EH (cell line): ENCODE measurements around the gene ITGA11.
A peak's percentile ranks its signal among the peaks of the same experiment; 100 is the strongest.

Experiments
- DNase-seq: peaks from one replicate; pipeline ENCODE4 v3.0.0-alpha.2; 2015; ENCODE audit warnings: low read depth

The ITGA11 gene

DNA sequence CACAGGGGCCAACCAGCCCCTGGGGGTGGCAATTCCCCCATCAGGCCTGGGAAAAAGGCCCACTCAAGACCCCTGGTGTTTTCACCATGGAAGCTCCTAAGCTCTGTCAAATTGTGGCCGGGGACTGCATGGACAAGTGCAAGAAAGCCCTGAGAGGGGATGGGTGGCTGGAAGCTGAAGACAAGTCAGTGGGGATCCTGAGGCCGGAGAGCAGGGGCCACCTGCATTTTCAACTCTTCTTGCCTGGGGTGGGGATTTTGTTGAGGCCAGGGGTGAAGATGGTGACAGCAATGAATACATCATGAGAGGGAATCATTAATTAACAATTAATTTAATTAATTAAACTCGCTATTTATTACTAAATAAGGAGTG, 120.5 kb downstream of the ITGA11 start:
- no peak for DNase-seq

DNA sequence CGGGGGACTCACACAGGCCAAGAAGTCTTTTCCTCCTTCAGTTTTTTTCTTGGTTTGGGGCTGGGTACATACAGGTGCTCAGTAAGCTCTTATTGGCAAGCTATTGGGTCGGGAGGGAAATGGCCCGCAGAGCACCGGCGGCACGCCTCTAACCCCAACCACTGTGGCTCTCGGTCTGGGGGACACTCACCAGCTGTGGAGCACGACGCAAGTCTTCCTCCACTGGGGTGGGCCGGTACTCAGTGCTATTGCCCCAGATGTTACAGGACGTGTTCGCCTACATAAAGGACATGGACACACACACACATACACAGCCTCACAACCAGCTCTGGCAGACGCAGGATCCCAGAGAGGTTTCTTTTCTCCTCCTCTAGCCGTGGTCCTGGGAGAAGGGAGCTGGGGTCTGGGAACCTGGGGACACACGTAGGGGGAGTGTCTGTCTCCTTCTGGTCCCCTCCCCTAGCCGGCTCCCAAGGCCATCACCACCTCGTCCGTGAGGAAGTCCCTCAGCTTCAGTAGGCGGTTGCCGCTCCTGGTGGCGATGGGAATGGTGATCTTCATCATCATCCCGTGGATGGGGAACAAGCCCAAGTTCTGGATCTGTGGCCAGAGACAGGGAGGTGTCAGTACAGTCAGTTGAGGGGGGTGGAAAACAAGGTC, 121.0 kb downstream of the ITGA11 start:
- no peak for DNase-seq

DNA sequence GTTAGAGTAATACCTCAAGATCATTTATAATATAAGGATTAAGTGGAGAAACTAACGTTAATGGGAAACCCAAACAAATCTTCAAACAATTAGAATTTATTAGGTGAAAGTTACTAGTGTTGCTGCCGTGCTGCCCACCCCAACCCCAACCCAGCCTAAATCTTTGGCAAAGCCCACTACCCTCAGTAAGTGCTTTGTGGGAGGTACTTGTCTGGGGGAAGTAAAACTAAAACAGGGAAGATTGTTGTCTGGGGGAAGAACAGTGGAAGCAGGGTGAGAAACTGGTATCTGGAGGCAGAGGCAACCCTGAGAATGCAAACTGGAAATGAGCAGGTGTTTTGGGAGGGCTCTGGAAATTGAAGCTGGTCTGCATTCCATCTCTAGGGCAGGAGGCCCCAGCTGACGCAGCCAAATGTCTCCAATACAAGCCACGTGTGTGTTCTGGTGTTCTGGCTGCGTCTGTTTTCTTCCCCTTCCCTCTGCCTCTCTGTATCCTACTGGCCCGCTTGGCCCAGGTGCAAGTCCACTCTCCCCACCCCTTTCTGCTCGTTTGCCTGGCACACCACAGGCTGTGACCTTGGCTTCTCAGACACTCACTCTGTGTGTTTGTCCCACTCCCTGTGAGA, 121.7 kb downstream of the ITGA11 start:
- DNase-seq = no peak

DNA sequence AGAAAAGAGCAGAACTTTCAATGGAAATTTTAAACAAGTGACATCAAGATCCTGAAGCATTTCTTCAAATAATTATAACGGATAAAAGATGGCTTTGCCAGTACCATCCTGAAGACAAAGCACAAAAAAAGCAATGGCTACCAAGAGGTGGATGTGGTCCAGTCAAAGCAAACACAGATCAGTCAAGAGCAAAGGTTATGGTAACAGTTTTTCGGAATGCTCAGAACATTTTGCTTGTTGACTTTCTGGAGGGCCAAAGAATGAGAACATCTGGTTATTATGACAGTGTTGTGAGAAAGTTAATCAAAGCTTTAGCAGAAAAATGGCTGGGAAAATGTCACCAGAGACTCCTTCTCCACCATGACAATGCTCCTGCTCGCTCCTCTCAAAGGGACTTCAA, 122.9 kb downstream of the ITGA11 start:
- peak; percentile 59 for DNase-seq

DNA sequence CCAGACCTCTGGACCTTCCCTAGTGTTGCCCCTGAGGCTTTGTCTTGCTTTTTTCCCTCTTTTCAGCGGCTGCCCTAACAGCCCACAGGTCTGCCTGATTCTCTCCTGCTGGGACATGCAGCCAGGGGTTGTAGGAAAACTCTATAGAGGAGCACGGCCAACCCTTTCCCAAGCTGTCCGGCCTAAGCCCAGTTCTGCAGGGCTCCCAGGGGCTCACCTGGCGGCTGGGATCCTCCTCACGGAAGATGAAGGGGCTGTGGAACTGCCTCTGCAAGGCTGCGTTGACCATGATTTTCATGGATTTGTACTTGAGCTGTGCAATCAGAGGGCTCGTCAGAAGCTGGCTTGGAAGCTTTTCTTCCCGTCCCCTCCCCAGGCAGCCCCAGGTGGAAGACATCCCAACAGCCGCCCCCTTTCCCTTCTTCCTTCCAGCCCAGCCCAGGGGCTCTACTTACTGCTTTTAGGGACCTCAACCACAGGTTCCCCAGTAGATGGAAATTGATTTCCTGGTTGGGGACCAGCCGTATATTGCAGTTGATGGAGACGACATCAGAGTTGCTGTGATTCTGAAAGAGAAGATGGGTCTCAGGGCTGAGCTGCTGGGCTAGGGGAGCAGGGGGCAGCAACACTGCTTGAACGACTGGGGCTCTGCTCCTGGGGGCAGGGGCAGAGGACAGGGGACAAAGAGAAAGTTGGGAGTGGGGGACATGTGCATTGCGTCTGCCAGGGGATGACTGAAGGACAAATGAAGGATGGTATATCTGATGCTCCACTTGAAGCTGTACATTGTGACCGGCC, 124.6 kb downstream of the ITGA11 start:
- no peak for DNase-seq

DNA sequence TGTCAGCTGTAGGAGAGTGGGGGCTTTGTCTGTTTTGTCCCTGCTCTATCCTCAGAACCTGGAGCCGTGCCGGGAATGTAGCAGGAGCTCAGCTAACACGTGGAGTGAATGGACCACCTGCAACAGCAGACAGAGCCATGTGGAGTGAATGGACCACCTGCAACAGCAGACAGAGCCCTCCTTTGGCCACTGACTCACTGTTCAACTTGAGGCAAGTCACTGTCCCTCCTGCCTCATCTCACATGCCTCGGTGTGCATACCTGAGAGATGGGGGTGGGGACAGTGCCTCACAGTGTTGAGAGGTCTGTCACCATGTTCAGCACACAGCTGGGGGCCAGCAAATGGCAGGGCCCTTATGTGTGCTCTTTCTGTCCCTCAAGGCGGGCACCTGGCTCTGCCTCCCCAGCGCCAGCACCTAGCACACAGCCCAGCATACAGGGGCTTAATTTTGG, 126.5 kb downstream of the ITGA11 start:
- no peak for DNase-seq

DNA sequence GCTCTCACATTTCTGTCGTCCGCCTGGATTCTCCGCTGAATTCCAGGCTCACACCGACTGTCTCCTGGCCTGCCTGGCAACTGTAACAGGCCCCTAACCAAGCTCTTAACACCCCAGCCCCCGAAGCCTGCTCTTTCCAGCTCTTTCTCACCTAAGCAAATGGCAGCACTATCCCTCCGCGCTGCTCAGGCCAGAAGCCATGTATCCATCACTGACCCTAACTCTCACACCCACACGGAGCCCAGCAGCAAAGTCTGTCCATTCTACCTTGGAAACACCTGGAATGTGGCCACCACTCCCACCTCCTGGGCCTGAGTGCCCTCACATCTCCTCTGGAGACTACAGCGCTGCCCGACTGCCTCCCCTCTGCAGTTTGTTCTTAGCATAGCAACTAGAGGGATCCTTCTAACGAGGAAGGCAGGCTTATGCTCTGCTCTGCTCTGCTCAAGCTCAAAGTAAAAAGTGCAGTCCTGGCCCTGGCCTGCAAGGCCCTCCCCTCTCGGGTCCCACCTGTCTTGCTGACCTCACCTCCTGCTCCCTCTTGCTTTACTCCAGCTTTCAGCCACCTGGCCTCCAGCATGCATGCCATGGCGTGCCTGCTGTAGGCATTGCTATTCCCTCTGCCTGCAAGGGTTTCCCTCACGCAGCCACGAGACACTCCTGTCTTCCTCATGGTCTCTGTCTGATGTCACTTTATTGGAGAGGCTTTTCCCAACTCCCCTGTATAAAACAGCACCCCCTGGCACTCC, 127.2 kb downstream of the ITGA11 start:
- peak; percentile 36 for DNase-seq

DNA sequence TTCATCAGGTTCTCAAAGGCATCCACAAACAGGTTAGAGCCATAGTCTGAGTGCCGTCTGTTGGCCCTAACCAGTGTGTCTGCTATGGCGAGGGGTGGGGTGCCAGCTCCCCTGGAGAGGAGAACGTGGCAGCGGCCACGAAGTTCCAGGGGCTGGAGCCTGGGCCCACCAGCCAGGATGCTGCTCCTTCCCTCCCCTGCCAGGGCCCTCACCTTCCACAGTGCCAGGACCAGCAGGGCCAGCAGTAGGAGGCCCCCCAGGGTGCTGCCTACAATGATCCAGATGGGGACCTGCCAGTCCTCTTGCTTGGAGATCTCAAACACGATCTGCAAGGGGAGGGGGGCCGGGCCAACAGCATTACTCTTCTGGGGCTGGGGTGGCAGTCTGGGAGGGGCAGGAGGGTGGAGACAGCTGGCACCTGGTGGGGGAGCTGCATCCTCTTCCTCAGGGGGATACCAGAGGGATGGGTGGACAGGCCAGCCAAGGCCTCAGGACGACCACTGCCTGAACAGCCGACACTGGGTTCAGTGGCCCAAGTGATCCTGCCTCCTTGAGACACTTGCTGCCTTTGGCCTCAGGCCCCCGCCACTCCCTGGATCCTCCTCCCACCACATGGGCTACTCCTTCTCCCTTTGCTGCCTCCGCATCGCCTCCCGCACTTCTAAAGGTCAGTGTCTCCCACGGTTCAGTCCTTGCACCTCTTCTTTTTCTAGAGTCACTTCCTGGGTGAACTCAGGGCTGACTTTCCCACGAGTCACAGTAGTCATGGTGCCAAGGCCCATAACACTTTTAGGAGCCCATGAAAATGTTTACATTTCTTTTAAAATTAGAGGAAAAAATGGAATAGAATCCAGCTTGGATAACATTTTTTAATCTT, 128.2 kb downstream of the ITGA11 start:
- DNase-seq = peak; percentile 78

DNA sequence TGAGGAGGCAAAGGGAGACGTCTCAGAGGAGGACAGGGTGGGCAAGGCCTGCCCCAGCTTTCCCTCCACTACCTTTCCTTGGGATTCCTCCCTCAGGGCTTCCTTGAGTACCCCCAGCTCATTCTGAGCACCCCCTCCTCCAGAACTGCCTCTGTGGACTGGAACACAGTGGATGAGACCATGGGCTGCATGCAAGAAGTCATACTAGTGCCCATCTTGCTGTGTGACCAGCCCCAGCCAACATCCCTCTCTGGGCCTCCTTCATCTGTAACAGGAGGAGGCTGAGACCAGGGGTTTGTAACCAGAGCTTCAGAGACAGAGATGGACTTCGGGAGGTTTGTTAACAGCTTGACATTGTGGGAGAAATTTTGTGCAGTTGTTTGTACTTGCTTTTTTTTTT, 128.8 kb downstream of the ITGA11 start:
- no peak for DNase-seq

DNA sequence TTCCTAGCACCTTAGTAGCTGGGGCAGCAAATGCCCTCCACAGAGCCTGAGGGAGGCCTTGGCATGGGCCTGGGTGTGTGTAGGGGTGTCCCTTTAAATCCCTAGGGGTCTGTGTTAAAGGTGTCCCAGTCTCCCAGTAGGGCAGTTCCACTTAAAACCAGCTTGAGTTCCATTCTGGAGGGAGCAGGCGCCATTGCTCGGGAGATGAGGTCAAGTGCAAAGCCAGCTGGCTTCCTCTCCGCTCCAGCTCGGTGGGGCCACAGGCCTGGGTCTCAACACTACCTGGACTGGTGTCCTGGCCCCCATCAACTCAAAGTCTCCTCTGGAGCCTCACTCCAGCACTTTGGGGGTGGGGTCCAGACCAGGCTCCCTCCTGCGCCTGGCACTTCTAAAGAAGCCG, 129.2 kb downstream of the ITGA11 start:
- DNase-seq = no peak

DNA sequence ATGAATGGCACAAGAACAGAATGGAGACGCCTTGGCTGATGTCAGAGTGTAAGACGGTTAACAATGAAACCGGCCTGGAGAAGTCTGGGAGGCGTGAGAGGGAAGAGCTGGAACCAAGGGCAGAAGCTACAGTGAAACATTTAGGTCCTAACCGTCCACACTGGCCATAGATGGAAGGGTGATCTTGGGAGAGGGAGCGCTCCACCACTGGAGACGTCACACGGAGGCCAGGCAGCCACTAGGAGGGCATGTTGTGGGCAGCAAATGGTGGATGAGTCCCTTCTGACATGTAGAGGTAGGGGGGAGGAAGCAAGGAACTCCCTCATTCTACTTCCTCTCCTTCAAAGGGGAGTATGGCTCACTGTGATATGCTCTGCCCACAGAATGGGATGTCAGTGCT, 130.7 kb downstream of the ITGA11 start:
- DNase-seq = no peak

DNA sequence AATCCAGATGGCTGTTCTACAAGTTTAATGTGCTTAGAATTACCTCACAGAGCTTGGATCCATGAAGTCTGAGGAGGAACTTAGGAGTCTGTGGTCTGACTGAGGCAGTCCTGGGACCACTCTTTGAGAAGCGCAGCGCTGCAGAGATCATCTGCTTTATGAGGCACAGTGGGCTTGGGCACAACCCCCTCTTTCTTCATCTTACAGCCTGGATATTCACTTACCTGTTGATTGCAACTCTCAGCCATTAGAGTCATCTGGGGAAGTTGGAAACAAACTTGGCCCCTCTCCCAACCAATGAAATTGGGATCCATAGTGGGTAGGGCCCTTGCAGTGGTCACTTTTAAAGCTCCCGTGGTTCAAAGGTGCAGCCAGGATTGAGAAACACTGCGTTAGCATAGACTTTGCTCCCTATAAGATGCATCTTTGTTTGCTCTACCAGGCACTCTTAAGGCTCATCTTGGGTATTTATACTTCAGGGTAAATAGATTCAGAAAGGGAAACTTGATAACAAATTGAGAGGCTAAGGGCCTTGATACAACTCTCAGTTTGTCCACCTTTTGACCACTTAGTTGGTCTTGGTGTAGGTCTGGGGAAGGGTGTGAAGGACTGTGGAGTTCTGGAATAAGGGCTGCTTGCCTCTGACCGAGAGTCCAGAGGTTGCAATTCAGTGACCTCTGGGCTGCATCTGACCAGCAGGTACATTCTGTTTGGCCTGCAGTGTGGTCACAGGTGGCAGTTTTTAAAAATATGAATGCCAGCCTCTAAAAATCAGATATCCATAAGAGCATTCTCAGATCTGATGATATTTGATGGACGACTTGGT, 131.6 kb downstream of the ITGA11 start:
- DNase-seq = no peak

DNA sequence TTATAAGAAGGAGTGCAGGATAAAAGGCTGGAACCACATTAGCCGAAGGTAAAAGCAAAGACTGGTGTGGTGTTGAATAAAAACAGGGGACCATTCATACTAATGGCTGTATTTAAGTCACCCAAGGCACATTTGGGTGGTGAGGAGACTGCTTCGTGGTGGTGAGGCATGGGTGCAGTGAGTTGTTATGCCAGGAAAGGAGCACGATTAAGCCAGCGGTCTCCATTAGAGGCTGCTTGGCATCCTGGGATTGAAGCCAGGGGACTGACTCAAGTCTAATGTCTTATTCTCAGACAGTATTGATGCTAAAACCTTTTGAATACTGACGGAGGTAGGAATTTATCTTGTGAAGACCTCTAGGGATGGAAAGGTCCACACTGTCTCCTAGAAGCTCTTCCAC, 132.5 kb downstream of the ITGA11 start:
- DNase-seq = peak; percentile 46

DNA sequence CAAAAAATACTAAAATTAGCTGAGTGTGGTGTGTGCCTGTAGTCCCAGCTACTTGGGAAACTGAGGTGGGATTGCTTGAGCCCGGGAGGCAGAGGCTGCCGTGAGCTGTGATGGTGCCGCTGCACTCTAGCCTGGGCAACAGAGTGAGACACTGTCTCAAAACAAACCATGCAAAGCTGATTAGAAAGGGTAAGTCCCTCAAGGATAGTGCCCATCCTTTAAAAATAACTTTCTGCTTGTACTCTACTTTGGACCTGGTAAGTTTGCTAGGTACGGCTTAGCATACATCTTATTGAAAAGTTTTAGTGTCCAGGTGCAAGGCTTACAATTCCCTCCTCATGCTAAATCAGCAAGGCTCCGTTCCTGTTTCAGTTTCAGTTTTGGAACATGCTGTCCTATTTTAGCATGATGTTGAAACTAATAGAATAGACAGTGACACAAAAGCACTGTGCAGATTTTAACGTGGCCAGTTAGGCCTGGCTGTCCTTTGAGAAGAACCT, 133.0 kb downstream of the ITGA11 start:
- DNase-seq = peak; percentile 56

DNA sequence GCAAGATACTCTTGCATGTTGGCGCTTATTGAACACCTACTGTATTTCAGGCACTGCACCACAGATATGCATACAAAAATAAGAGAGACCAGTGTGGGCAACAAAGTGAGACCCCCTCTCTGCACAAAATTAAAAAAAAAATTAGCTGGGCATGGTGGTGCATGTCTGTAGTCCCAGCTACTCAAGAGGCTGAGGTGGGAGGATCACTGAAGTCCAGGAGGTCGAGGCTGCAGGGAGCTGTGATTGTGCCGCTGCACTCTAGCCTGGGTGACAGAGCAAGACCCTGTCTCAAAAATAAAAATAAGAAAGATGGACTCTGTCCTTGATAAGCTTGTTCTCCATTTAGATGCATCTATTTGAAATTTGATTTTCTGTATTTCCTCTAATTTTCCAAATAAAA, 133.6 kb downstream of the ITGA11 start:
- DNase-seq = no peak

DNA sequence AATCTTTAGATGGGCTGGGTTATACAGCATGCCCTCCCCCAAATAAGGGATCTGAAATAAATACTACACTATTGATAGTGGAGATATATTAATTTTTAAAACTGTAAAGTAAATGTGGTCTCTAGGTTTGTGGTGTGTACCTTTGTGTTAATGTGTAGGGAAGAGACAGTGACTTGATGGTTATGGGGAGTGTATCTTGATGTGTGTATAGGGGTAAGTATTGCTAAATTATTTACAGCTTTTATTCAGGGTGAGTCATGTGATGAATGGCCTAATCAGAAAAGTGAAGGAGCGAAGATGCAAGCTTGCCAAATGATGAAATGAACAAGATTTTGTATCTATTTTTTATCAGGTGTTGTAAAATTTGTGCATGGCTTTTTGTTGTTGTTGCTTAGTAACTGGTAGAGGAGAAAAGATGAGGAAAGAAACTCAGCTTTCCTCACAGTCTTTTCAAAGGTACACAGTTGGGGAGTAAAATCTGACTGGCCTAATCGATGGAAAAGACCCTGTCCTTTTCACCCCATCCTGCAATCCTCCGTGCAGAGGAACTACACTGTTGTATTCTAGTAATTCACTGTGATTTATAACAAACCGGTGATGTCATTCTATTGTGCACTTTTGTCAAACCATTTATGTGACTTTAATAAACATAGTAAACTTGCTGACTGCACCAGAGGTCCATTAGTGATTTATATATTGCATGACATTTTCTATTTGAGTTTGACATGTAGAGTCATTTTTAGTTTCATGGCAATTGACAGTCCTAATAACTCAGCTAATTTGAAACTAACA, 136.8 kb downstream of the ITGA11 start:
- no peak for DNase-seq

DNA sequence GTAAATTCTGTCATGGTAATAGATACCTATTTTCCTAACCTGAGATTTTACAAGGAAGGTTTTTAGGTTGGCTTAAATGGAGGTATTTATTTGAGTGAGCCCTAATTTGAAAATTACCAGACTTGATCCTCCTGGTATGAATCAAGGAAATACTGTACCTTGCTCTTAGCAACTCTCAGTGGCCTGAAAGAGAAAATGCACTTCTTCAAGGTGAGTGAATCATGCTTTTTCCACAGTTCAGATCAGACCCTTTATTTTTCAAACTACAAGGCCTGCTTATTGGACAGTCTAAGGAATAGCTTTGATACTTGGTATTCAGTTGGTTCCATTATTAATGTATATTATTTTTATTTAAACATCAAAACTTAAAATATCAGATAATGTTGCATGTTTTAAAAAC, 139.0 kb downstream of the ITGA11 start:
- no peak for DNase-seq

DNA sequence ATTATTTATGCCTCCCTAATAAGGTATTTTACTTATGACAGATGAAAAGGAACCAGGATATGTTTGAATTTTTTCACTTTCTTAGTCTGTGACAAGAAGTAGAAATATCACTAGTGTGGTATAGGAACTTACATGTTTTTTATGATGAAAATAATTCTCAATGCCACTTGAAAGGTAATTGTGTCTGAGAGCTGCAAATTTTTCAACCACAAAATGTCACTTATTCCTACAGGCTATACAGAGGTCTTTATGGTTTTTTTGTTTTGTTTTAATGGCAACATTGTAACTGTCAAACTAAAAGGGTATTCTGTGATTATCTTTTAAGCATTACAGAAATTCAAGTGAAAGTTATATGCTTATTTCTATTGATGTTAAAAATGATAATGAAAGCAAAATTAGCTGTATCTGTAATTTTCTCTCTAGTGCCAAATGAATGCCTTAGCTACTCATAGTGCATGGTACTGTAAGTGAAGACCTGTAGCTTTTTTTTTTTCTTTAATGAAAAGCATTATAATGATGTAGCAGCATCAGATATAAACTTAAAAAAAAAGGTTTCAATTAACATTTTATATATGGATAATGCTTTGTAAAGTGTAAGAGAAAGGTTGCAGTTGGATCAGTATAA, 139.7 kb downstream of the ITGA11 start:
- no peak for DNase-seq

DNA sequence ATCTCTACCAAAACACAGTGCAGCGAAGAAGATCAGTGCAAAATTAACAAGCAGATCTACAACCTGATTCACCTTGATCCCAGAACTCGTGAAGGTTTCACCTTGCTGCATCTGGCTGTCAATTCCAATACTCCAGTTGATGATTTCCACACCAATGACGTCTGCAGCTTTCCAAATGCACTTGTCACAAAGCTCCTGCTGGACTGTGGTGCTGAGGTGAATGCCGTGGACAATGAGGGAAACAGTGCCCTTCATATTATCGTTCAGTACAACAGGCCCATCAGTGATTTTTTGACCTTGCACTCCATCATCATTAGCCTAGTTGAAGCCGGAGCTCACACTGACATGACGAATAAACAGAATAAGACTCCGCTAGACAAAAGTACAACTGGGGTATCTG, 141.2 kb downstream of the ITGA11 start:
- DNase-seq = no peak
